Testis (tissue), 2 donors: Measurements from ENCODE around the gene KHDC1.

Source experiments
- CTCF ChIP-seq, 3 experiments: fragments of 450-650 bp in 2 of 3; fragments of 200-600 bp in 1 of 3; sonication (generic) in 1 of 3; IDR thresholded peaks; one replicate each; pipeline ENCODE4 v1.5.1; 2016 to 2019; ENCODE audit warnings: antibody characterized with exemption in 3 of 3, mild to moderate bottlenecking in 2 of 3, moderate library complexity in 1 of 3
- POLR2A ChIP-seq: fragments of 450-650 bp; IDR thresholded peaks from one replicate; pipeline ENCODE4 v1.6.1; 2017; ENCODE audit warnings: antibody characterized with exemption, mild to moderate bottlenecking, moderate library complexity

GRCh38 chr6:73227606-73228255 is 35.3 kb downstream of the KHDC1 start:
- no peak for TF ChIP-seq CTCF (IDR thresholded peaks at IDR 0.05)
- TF ChIP-seq POLR2A = no peak
